ENCODE measurements around the gene SCAF4. TPM values are rescaled to one million over a fixed set of nuclear protein-coding genes. Genes with fewer than 3 reads are reported as not detected.

The SCAF4 gene
- total and polyA plus RNA-seq, 4 donors = 7.1 to 11.1 (median 9.3) TPM

- 79% methylated on average over 4 of the region's 4 CpGs for WGBS
- Histone ChIP-seq H3K4me3 (ENCODE audit: low read depth in 1 of 3, low read length in 3 of 3) (no peak overlapping the region), H3K9me3 (ENCODE audit: control insufficient read depth in 4 of 4, low read length in 3 of 4) (no peaks in the 10 kb centered on the region), H3K9ac (ENCODE audit: low read depth in 1 of 2, low read length in 2 of 2) (no peak overlapping the region), H3K4me1 (ENCODE audit: control insufficient read depth in 4 of 4, insufficient read depth in 4 of 4, low read length in 3 of 4) (peaks cover 10 to 37% (median 22%) of the 10 kb centered on the region in 4 donors), H3K36me3 (ENCODE audit: control insufficient read depth in 4 of 4, insufficient read depth in 3 of 4, low read depth in 1 of 4, low read length in 3 of 4) (peaks cover 0 to 2% (median 0%) of the 10 kb centered on the region in 4 donors), H3K27ac (ENCODE audit: low read depth in 1 of 2, low read length in 2 of 2) (no peak overlapping the region), H3K27me3 (ENCODE audit: control insufficient read depth in 4 of 4, insufficient read depth in 4 of 4, low read length in 3 of 4) (no peaks in the 10 kb centered on the region)
- no peak for DNase-seq (ENCODE audit: low spot score)
- TF ChIP-seq REST (IDR thresholded peaks at IDR 0.05) (no peak), FOXA2 (IDR thresholded peaks at IDR 0.05) (no peak), EGR1 (IDR thresholded peaks at IDR 0.05; ENCODE audit: low read depth in 2 of 2) (no peak), TAF1 (conservative IDR thresholded peaks at IDR 0.05) (no peak), GABPA (IDR thresholded peaks at IDR 0.05 in 1 of 2, conservative IDR thresholded peaks at IDR 0.05 in 1 of 2) (no peak), CTCF (IDR thresholded peaks at IDR 0.05; ENCODE audit: low read depth, low read length, missing input control) (no peak), YY1 (IDR thresholded peaks at IDR 0.05) (no peak), RXRA (IDR thresholded peaks at IDR 0.05) (no peak), RAD21 (IDR thresholded peaks at IDR 0.05) (no peak), JUND (IDR thresholded peaks at IDR 0.05) (no peak), FOXA1 (IDR thresholded peaks at IDR 0.05) (no peak), HNF4A (conservative IDR thresholded peaks at IDR 0.05) (no peak), ZBTB33 (IDR thresholded peaks at IDR 0.05) (no peak), MAX (IDR thresholded peaks at IDR 0.05) (no peak), NR2F2 (IDR thresholded peaks at IDR 0.05) (no peak), HNF4G (IDR thresholded peaks at IDR 0.05) (no peak), ATF3 (IDR thresholded peaks at IDR 0.05) (no peak), SP1 (IDR thresholded peaks at IDR 0.05) (no peak)
Measured at GRCh38 chr21:31724552-31724951, 7.4 kb downstream of the SCAF4 start.
